ENCODE results near the gene NECTIN1.

DNA sequence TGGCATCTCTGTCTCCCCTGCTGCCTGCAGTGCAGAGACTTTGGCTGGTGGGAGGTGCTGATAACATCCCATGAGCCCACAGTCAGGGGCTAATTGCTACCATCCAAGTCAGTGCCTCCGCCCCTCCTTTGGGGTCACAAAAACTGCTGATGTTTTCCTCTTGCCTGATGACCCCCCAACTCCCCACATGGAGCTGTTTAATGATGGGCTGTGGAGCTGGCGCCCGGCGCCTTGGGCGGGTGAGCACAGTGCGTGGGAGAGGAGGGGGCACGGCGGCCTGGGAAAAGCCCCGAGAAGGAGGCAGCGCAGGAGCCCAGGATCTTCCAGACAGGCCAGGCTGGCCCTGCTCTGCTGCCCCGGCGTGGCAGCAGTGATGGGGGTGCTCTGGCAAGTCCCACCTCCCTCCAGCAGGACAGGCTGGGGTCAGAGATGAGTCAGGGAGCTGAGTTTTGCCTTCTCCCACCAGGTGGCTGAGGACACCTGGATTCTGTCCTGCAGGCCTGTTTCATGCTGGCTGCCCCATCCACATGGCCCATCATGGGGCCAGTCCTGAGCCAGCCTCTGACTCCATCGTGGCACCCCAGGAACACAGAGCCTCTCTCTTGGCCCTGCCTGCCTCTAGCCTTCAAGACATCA, 43.8 kb downstream of the NECTIN1 start:
- TF ChIP-seq, protein P1, sequence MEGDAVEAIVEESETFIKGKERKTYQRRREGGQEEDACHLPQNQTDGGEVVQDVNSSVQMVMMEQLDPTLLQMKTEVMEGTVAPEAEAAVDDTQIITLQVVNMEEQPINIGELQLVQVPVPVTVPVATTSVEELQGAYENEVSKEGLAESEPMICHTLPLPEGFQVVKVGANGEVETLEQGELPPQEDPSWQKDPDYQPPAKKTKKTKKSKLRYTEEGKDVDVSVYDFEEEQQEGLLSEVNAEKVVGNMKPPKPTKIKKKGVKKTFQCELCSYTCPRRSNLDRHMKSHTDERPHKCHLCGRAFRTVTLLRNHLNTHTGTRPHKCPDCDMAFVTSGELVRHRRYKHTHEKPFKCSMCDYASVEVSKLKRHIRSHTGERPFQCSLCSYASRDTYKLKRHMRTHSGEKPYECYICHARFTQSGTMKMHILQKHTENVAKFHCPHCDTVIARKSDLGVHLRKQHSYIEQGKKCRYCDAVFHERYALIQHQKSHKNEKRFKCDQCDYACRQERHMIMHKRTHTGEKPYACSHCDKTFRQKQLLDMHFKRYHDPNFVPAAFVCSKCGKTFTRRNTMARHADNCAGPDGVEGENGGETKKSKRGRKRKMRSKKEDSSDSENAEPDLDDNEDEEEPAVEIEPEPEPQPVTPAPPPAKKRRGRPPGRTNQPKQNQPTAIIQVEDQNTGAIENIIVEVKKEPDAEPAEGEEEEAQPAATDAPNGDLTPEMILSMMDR (IDR thresholded peaks at IDR 0.05) = no peak
- TF ChIP-seq POLR2AphosphoS5 (IDR thresholded peaks at IDR 0.05; ENCODE audit: insufficient read depth in 1 of 2, low read depth in 1 of 2) = no peak
